PC-3 (cell line): ENCODE data around the gene ABCC12. TPM values are rescaled to one million over a fixed set of nuclear protein-coding genes. Genes with fewer than 3 reads are reported as not detected.

Experiments used
- ATAC-seq: fragments of 200-7000 bp; cut with Tn5 transposase; 2 replicates; pipeline ENCODE4 v1.9.1; 2020; ENCODE audit warnings: mild to moderate bottlenecking, moderate library complexity
- BruUV-seq: library from RNA; stranded (reverse); fragments of 400-500 nt; replicated peaks from 2 replicates; lab custom pipeline; 2021; lab: Mats Ljungman, UMichigan
- CTCF ChIA-PET: fragments of 300-600 bp; sonication (Branson Sonifier 250); formaldehyde crosslinking; loops from one replicate; lab custom pipeline; 2022; ENCODE audit warnings: antibody characterized with exemption; lab: Charles Lee
- POLR2A ChIA-PET: fragments of 300-600 bp; sonication (Branson Sonifier 250); formaldehyde crosslinking; loops from one replicate; lab custom pipeline; 2022; ENCODE audit warnings: antibody characterized with exemption; ENCODE audit not compliant: unreplicated experiment; lab: Charles Lee
- DNase-seq: peaks from one replicate; pipeline ENCODE4 v3.0.0-alpha.2; 2015
- H2AFZ ChIP-seq: fragments of 300-600 bp; sonication (generic); 2 replicates; pipeline ENCODE4 v1.6.0; 2016; ENCODE audit warnings: antibody characterized with exemption, low read length
- H3F3A ChIP-seq: fragments of 300-600 bp; sonication (generic); one replicate; pipeline ENCODE4 v1.6.0; 2017; ENCODE audit warnings: antibody characterized with exemption, low read length, control low read depth, mild to moderate bottlenecking; ENCODE audit not compliant: unreplicated experiment
- H3K27ac ChIP-seq: fragments of 300-600 bp; sonication (generic); 2 replicates; pipeline ENCODE4 v1.5.1; 2016; ENCODE audit warnings: mild to moderate bottlenecking, low read length
- H3K27me3 ChIP-seq: fragments of 300-600 bp; sonication (generic); 2 replicates; pipeline ENCODE4 v1.6.1; 2016; ENCODE audit warnings: low read length, mixed read lengths
- H3K36me3 ChIP-seq: fragments of 300-600 bp; sonication (generic); 2 replicates; pipeline ENCODE4 v1.6.1; 2016; ENCODE audit warnings: low read depth, mixed run types, low read length, mixed read lengths
- H3K4me1 ChIP-seq: fragments of 300-600 bp; sonication (generic); 2 replicates; pipeline ENCODE4 v1.5.1; 2016; ENCODE audit warnings: low read length; ENCODE audit not compliant: insufficient read depth
- H3K4me2 ChIP-seq: fragments of 300-600 bp; sonication (generic); 2 replicates; pipeline ENCODE4 v1.6.0; 2016; ENCODE audit warnings: low read length
- H3K4me3 ChIP-seq: fragments of 300-600 bp; sonication (generic); 2 replicates; pipeline ENCODE4 v1.5.1; 2016; ENCODE audit warnings: mild to moderate bottlenecking, low read length, mixed read lengths
- H3K79me2 ChIP-seq: fragments of 300-600 bp; sonication (generic); 2 replicates; pipeline ENCODE4 v1.6.1; 2017; ENCODE audit warnings: low read length, mixed read lengths
- H3K9ac ChIP-seq: fragments of 300-600 bp; sonication (generic); 2 replicates; pipeline ENCODE4 v1.6.0; 2016; ENCODE audit warnings: mild to moderate bottlenecking, low read length
- H3K9me2 ChIP-seq: fragments of 300-600 bp; sonication (generic); replicated peaks from 2 replicates; pipeline ENCODE4 v1.6.1; 2016; ENCODE audit warnings: mixed run types, low read length, mixed read lengths
- H3K9me3 ChIP-seq: fragments of 300-600 bp; sonication (generic); 2 replicates; pipeline ENCODE4 v1.6.1; 2016; ENCODE audit warnings: low read length, mixed read lengths
- H4K20me1 ChIP-seq: fragments of 300-600 bp; sonication (generic); 2 replicates; pipeline ENCODE4 v1.6.1; 2016; ENCODE audit warnings: low read length, mixed read lengths
- CTCF ChIP-seq: fragments of 300-600 bp; sonication (generic); conservative IDR thresholded peaks from 2 replicates; pipeline ENCODE4 v1.5.1; 2017; ENCODE audit warnings: antibody characterized with exemption, low read depth, mild to moderate bottlenecking, low read length
- EZH2 ChIP-seq: fragments of 300-600 bp; sonication (generic); IDR thresholded peaks from one replicate; pipeline ENCODE4 v1.6.1; 2017; ENCODE audit warnings: antibody characterized with exemption, mild to moderate bottlenecking, low read length; ENCODE audit not compliant: unreplicated experiment
- EZH2phosphoT487 ChIP-seq: fragments of 300-600 bp; sonication (generic); IDR thresholded peaks from 2 replicates; pipeline ENCODE4 v1.6.1; 2018; ENCODE audit warnings: mild to moderate bottlenecking, antibody characterized with exemption, low read length, borderline replicate concordance
- intact Hi-C: fragments of 100-400 bp; cut with micrococcal nuclease; formaldehyde crosslinking; loops from 2 replicates; pipeline ENCODE4 v1.9.0; 2023
- total RNA-seq: library from RNA; depleted of rRNA; stranded (reverse); fragments of >200 nt; gene quantifications from 2 replicates; pipeline ENCODE4 v1.2.3, GENCODE V29; 2014

Gene ABCC12
- total RNA-seq, 1 experiment from 2014 or later = not detected

- Histone ChIP-seq H3K36me3 (no peaks in the 10 kb centered on the region), H3K4me2 (no peak overlapping the region), H3K27me3 (no peaks in the 10 kb centered on the region), H3K9ac (no peak overlapping the region), H3K9me2 (no peaks in the 10 kb centered on the region), H3K27ac (no peak overlapping the region), H3K79me2 (no peaks in the 10 kb centered on the region), H4K20me1 (no peaks in the 10 kb centered on the region), H3K4me3 (no peak overlapping the region), H3F3A (no peaks in the 10 kb centered on the region), H2AFZ (no peak overlapping the region), H3K9me3 (no peaks in the 10 kb centered on the region), H3K4me1 (no peaks in the 10 kb centered on the region)
- no peak for TF ChIP-seq CTCF
- no peak for TF ChIP-seq EZH2phosphoT487
- no peak for TF ChIP-seq EZH2
- ChIA-PET CTCF (no interaction called here), POLR2A (no interaction called here)
- no peak for DNase-seq
- intact Hi-C loops = no loop called here
- no TSS peak for BruUV-seq
- no peak for ATAC-seq
Observed at GRCh38 chr16:48188449-48189102, 32.8 kb upstream of the ABCC12 start.

GRCh38 chr16:48187779-48188178, 32.0 kb upstream of the ABCC12 start:
- H3K4me1 ChIP-seq = no peaks in the 10 kb centered on the region
- POLR2A ChIA-PET = no interaction called here
- ATAC-seq (no peak), DNase-seq (no peak)
- no peaks in the 10 kb centered on the region for H3K79me2 ChIP-seq
- TF ChIP-seq CTCF = no peak
- TF ChIP-seq EZH2phosphoT487 = no peak
- no peak for TF ChIP-seq EZH2
- no peaks in the 10 kb centered on the region for H4K20me1 ChIP-seq
- H3K27ac ChIP-seq = no peak overlapping the region
- intact Hi-C loops = no loop called here
- no peaks in the 10 kb centered on the region for H3F3A ChIP-seq
- no peaks in the 10 kb centered on the region for H3K9me3 ChIP-seq
- H3K9ac ChIP-seq = no peak overlapping the region
- BruUV-seq = no TSS peak
- no peaks in the 10 kb centered on the region for H3K36me3 ChIP-seq
- no peak overlapping the region for H3K4me3 ChIP-seq
- no peak overlapping the region for H2AFZ ChIP-seq
- H3K9me2 ChIP-seq = no peaks in the 10 kb centered on the region
- CTCF ChIA-PET = no interaction called here
- H3K27me3 ChIP-seq = no peaks in the 10 kb centered on the region
- H3K4me2 ChIP-seq = no peak overlapping the region

GRCh38 chr16:48184681-48185080, 28.9 kb upstream of the ABCC12 start:
- Histone ChIP-seq H3K4me2 (no peak overlapping the region), H3F3A (no peaks in the 10 kb centered on the region), H3K9me2 (no peaks in the 10 kb centered on the region), H3K4me1 (no peaks in the 10 kb centered on the region), H3K4me3 (no peak overlapping the region), H3K9ac (no peak overlapping the region), H3K27me3 (no peaks in the 10 kb centered on the region), H2AFZ (no peak overlapping the region), H3K9me3 (no peaks in the 10 kb centered on the region), H4K20me1 (no peaks in the 10 kb centered on the region), H3K79me2 (no peaks in the 10 kb centered on the region), H3K27ac (no peak overlapping the region), H3K36me3 (no peaks in the 10 kb centered on the region)
- no peak for DNase-seq
- no TSS peak for BruUV-seq
- no peak for ATAC-seq
- TF ChIP-seq CTCF = no peak
- intact Hi-C loops = no loop called here
- CTCF ChIA-PET = no interaction called here
- POLR2A ChIA-PET = no interaction called here
